ENCODE measurements around the gene INTS6L.
A peak's percentile ranks its signal among the peaks of the same experiment; 100 is the strongest.

INTS6L gene

GRCh38 chrX:135556055-135556454 lies 35.6 kb downstream of the INTS6L start:
- no peaks in the 10 kb centered on the region for H4K20me1 ChIP-seq (ENCODE audit: insufficient read depth, low read length, poor library complexity, severe bottlenecking)
- H3K9ac ChIP-seq (ENCODE audit: low read depth, low read length, poor library complexity, severe bottlenecking), result no peak overlapping the region
- H3K79me2 ChIP-seq (ENCODE audit: insufficient read depth, low read length), result no peaks in the 10 kb centered on the region
- no peaks in the 10 kb centered on the region for H3F3A ChIP-seq (ENCODE audit: low read depth)
- no peak overlapping the region for H3K4me2 ChIP-seq (ENCODE audit: low read depth, low read length, poor library complexity, severe bottlenecking)
- H3K9me3 ChIP-seq (ENCODE audit: insufficient read depth, low read depth, low read length), result no peaks in the 10 kb centered on the region
- no peaks in the 10 kb centered on the region for H3K4me1 ChIP-seq (ENCODE audit: insufficient read depth, low read length, poor library complexity, severe bottlenecking)
- no peak overlapping the region for H2AFZ ChIP-seq (ENCODE audit: low read length)
- H3K9me2 ChIP-seq (replicated peaks; ENCODE audit: low read depth, low read length), result no peaks in the 10 kb centered on the region
- no peak for TF ChIP-seq EZH2phosphoT487 (IDR thresholded peaks at IDR 0.05; ENCODE audit: borderline replicate concordance)
- no peak for TF ChIP-seq CTCF (conservative IDR thresholded peaks at IDR 0.05; ENCODE audit: low read length)
- H3K27me3 ChIP-seq (ENCODE audit: insufficient read depth, low read length, poor library complexity, severe bottlenecking), result no peaks in the 10 kb centered on the region
- peaks cover 46% of the 10 kb centered on the region; the same call in 1 of the 2 replicates for H3K36me3 ChIP-seq (ENCODE audit: insufficient read depth, low read length)
- no peak overlapping the region for H3K4me3 ChIP-seq (ENCODE audit: low read length, poor library complexity, severe bottlenecking)

GRCh38 chrX:135557344-135557743 lies 36.9 kb downstream of the INTS6L start:
- Histone ChIP-seq H3K9ac (ENCODE audit: low read depth, low read length, poor library complexity, severe bottlenecking) (no peak overlapping the region), H3K9me2 (replicated peaks; ENCODE audit: low read depth, low read length) (no peaks in the 10 kb centered on the region), H3K9me3 (ENCODE audit: insufficient read depth, low read depth, low read length) (no peaks in the 10 kb centered on the region), H3F3A (ENCODE audit: low read depth) (no peaks in the 10 kb centered on the region), H3K4me1 (ENCODE audit: insufficient read depth, low read length, poor library complexity, severe bottlenecking) (no peaks in the 10 kb centered on the region), H3K27me3 (ENCODE audit: insufficient read depth, low read length, poor library complexity, severe bottlenecking) (no peaks in the 10 kb centered on the region), H3K4me2 (ENCODE audit: low read depth, low read length, poor library complexity, severe bottlenecking) (no peak overlapping the region), H3K4me3 (ENCODE audit: low read length, poor library complexity, severe bottlenecking) (no peak overlapping the region), H4K20me1 (ENCODE audit: insufficient read depth, low read length, poor library complexity, severe bottlenecking) (no peaks in the 10 kb centered on the region), H3K79me2 (ENCODE audit: insufficient read depth, low read length) (no peaks in the 10 kb centered on the region), H2AFZ (ENCODE audit: low read length) (no peak overlapping the region), H3K36me3 (ENCODE audit: insufficient read depth, low read length) (peaks cover 33% of the 10 kb centered on the region; the same call in 1 of the 2 replicates)
- TF ChIP-seq EZH2phosphoT487 (IDR thresholded peaks at IDR 0.05; ENCODE audit: borderline replicate concordance) (no peak), CTCF (conservative IDR thresholded peaks at IDR 0.05; ENCODE audit: low read length) (no peak)

GRCh38 chrX:135572436-135572835 lies 52.0 kb downstream of the INTS6L start:
- Histone ChIP-seq H3K9me2 (replicated peaks; ENCODE audit: low read depth, low read length) (no peaks in the 10 kb centered on the region), H3K27me3 (ENCODE audit: insufficient read depth, low read length, poor library complexity, severe bottlenecking) (no peaks in the 10 kb centered on the region)

More at GRCh38 chrX:135572436-135572835, 52.0 kb downstream of the INTS6L start:
- Histone ChIP-seq H3K36me3 (ENCODE audit: insufficient read depth, low read length) (peaks cover 54% of the 10 kb centered on the region; the same call in 1 of the 2 replicates), H3K9me3 (ENCODE audit: insufficient read depth, low read depth, low read length) (no peaks in the 10 kb centered on the region), H3K4me2 (ENCODE audit: low read depth, low read length, poor library complexity, severe bottlenecking) (no peak overlapping the region), H2AFZ (ENCODE audit: low read length) (no peak overlapping the region), H3F3A (ENCODE audit: low read depth) (no peaks in the 10 kb centered on the region), H3K4me1 (ENCODE audit: insufficient read depth, low read length, poor library complexity, severe bottlenecking) (no peaks in the 10 kb centered on the region), H3K4me3 (ENCODE audit: low read length, poor library complexity, severe bottlenecking) (no peak overlapping the region), H4K20me1 (ENCODE audit: insufficient read depth, low read length, poor library complexity, severe bottlenecking) (no peaks in the 10 kb centered on the region), H3K9ac (ENCODE audit: low read depth, low read length, poor library complexity, severe bottlenecking) (no peak overlapping the region), H3K79me2 (ENCODE audit: insufficient read depth, low read length) (no peaks in the 10 kb centered on the region)
- TF ChIP-seq EZH2phosphoT487 (IDR thresholded peaks at IDR 0.05; ENCODE audit: borderline replicate concordance), result no peak
- peak; percentile 59 for TF ChIP-seq CTCF (conservative IDR thresholded peaks at IDR 0.05; ENCODE audit: low read length)
